HG02759 (cell line): Measurements from ENCODE around the gene KRTAP13-4.

ENCODE experiments used
- ATAC-seq: cut with Tn5 transposase; IDR thresholded peaks from one replicate; pipeline ENCODE4 v1.9.1; 2021; ENCODE audit warnings: mild to moderate bottlenecking, moderate library complexity; ENCODE audit not compliant: unreplicated experiment

Gene KRTAP13-4

GRCh38 chr21:30430170-30430655 is at the start of gene KRTAP13-4:
TSS of gene KRTAP13-4 (plus strand) at chr21:30430220. CDS start at chr21:30430276, 56 bp downstream.
- ATAC-seq = no peak

- no peak for ATAC-seq
Observed at GRCh38 chr21:30382201-30382600, 47.8 kb upstream of the KRTAP13-4 start.

GRCh38 chr21:30391492-30392025 is 38.5 kb upstream of the KRTAP13-4 start:
- no peak for ATAC-seq

- ATAC-seq = no peak
Observed at GRCh38 chr21:30395731-30396130, 34.3 kb upstream of the KRTAP13-4 start, which contains the start of gene KRTAP13-1. TSS of gene KRTAP13-1 (plus strand) at chr21:30396031. CDS start at chr21:30396087, 56 bp downstream.

- no peak for ATAC-seq
Observed at GRCh38 chr21:30408782-30409494, 21.1 kb upstream of the KRTAP13-4 start.

GRCh38 chr21:30415993-30416392 is 14.0 kb upstream of the KRTAP13-4 start:
- no peak for ATAC-seq

GRCh38 chr21:30425826-30426225 is 4.2 kb upstream of the KRTAP13-4 start, which contains the start of gene KRTAP13-3:
TSS of gene KRTAP13-3 (minus strand) at chr21:30425926. CDS start at chr21:30425912, 14 bp downstream.
- ATAC-seq = no peak

GRCh38 chr21:30426731-30427130 is 3.3 kb upstream of the KRTAP13-4 start:
- no peak for ATAC-seq

- ATAC-seq = peak; percentile 83
Observed at GRCh38 chr21:30434033-30434631, 4.1 kb downstream of the KRTAP13-4 start.

GRCh38 chr21:30437010-30437565 is 7.1 kb downstream of the KRTAP13-4 start:
- ATAC-seq = no peak

- ATAC-seq = no peak
Observed at GRCh38 chr21:30439975-30440374, 10.0 kb downstream of the KRTAP13-4 start, which contains the start of gene KRTAP15-1. TSS of gene KRTAP15-1 (plus strand) at chr21:30440275. CDS start at chr21:30440328, 53 bp downstream.

- ATAC-seq = no peak
Observed at GRCh38 chr21:30443226-30443625, 13.2 kb downstream of the KRTAP13-4 start.

- no peak for ATAC-seq
Observed at GRCh38 chr21:30444204-30444603, 14.2 kb downstream of the KRTAP13-4 start.

GRCh38 chr21:30447056-30447455 is 17.0 kb downstream of the KRTAP13-4 start:
- no peak for ATAC-seq

GRCh38 chr21:30448514-30448913 is 18.5 kb downstream of the KRTAP13-4 start:
- no peak for ATAC-seq

GRCh38 chr21:30463713-30464112 is 33.7 kb downstream of the KRTAP13-4 start:
- ATAC-seq = no peak

GRCh38 chr21:30468900-30469714 is 39.1 kb downstream of the KRTAP13-4 start:
- ATAC-seq = no peak

- no peak for ATAC-seq
Observed at GRCh38 chr21:30478004-30478403, 48.0 kb downstream of the KRTAP13-4 start.

- no peak for ATAC-seq
Observed at GRCh38 chr21:30479259-30479658, 49.2 kb downstream of the KRTAP13-4 start.

GRCh38 chr21:30480145-30480544 is 50.1 kb downstream of the KRTAP13-4 start, which contains the start of gene KRTAP19-1:
TSS of gene KRTAP19-1 (minus strand) at chr21:30480367. CDS start at chr21:30480317, 50 bp downstream.
- ATAC-seq = no peak
